Muscle layer of duodenum (tissue), 2 donors: Measurements from ENCODE around the gene CRACR2B.

Experiments
- H3K27ac ChIP-seq: one replicate; pipeline ENCODE4 v1.7.0; 2013; ENCODE audit warnings: mild to moderate bottlenecking, low read length
- H3K27me3 ChIP-seq: one replicate; pipeline ENCODE4 v1.7.0; 2013; ENCODE audit warnings: low read depth, mild to moderate bottlenecking, control low read depth, low read length
- H3K36me3 ChIP-seq, 2 donors: one replicate each; pipeline ENCODE4 v1.7.0; 2013; ENCODE audit warnings: low read length in 2 of 2, control low read depth in 1 of 2, mild to moderate bottlenecking in 1 of 2; ENCODE audit not compliant: insufficient read depth in 2 of 2, control insufficient read depth in 1 of 2
- H3K4me1 ChIP-seq, 2 donors: one replicate each; pipeline ENCODE4 v1.7.0; 2013; ENCODE audit warnings: low read length in 2 of 2, mild to moderate bottlenecking in 2 of 2, control low read depth in 1 of 2, moderate library complexity in 1 of 2; ENCODE audit not compliant: insufficient read depth in 2 of 2, control insufficient read depth in 1 of 2
- H3K4me3 ChIP-seq, 2 donors: one replicate each; pipeline ENCODE4 v1.7.0; 2013; ENCODE audit warnings: low read length in 2 of 2, low read depth in 1 of 2, mild to moderate bottlenecking in 1 of 2
- H3K9me3 ChIP-seq, 2 donors: one replicate each; pipeline ENCODE4 v1.7.0; 2013; ENCODE audit warnings: low read length in 2 of 2, control low read depth in 1 of 2, mild to moderate bottlenecking in 1 of 2; ENCODE audit not compliant: control insufficient read depth in 1 of 2
- donor health status: healthy.

CRACR2B gene

DNA sequence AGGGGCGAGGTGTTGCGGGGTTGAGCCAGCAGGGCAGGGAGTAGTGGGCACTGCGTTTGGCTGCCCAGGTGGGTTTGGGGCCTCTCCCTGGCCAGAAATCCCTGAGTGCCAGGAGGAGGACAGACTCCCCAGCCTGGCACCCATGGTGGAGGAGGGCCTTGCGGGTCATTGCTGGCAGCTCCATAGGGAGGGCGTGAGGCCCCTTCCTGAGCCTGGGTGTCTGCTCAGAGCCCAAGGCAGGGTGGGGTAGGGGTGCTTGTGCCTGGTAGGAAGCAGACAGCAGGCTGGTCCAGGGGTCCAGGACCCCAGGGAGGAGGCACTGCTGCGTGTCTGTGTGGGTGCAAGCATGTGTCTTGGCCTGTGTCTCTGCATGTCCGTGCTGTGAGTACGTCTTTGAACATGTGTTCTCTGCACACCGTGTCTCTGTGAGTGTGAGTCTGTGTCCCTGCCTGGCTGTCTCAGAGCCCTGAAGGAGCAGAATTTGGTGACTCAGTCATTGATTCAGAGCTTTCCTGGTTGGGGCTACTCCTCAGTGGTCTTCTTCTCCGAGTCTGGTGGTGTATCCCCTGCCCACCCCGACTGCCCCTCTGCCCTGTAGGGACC lies 18.9 kb downstream of the CRACR2B start:
- no peaks in the 10 kb centered on the region for H3K36me3 ChIP-seq
- peaks cover 3 to 61% of the 10 kb centered on the region in 2 donors for H3K4me1 ChIP-seq
- no peaks in the 10 kb centered on the region for H3K27me3 ChIP-seq
- no peak overlapping the region for H3K27ac ChIP-seq
- H3K9me3 ChIP-seq: no peaks in the 10 kb centered on the region
- no peak overlapping the region for H3K4me3 ChIP-seq

GRCh38 chr11:847876-848275 lies 20.2 kb downstream of the CRACR2B start:
- Histone ChIP-seq H3K4me3 (no peak overlapping the region), H3K9me3 (no peaks in the 10 kb centered on the region), H3K36me3 (no peaks in the 10 kb centered on the region), H3K4me1 (peaks cover 3 to 61% of the 10 kb centered on the region in 2 donors), H3K27ac (no peak overlapping the region), H3K27me3 (no peaks in the 10 kb centered on the region)

GRCh38 chr11:848380-848931 lies 20.7 kb downstream of the CRACR2B start:
- no peaks in the 10 kb centered on the region for H3K9me3 ChIP-seq
- H3K27me3 ChIP-seq: no peaks in the 10 kb centered on the region
- H3K4me3 ChIP-seq: peak overlapping the region in 1 of 2 donors; percentile 67
- peaks cover 3 to 57% of the 10 kb centered on the region in 2 donors for H3K4me1 ChIP-seq
- no peak overlapping the region for H3K27ac ChIP-seq
- no peaks in the 10 kb centered on the region for H3K36me3 ChIP-seq

DNA sequence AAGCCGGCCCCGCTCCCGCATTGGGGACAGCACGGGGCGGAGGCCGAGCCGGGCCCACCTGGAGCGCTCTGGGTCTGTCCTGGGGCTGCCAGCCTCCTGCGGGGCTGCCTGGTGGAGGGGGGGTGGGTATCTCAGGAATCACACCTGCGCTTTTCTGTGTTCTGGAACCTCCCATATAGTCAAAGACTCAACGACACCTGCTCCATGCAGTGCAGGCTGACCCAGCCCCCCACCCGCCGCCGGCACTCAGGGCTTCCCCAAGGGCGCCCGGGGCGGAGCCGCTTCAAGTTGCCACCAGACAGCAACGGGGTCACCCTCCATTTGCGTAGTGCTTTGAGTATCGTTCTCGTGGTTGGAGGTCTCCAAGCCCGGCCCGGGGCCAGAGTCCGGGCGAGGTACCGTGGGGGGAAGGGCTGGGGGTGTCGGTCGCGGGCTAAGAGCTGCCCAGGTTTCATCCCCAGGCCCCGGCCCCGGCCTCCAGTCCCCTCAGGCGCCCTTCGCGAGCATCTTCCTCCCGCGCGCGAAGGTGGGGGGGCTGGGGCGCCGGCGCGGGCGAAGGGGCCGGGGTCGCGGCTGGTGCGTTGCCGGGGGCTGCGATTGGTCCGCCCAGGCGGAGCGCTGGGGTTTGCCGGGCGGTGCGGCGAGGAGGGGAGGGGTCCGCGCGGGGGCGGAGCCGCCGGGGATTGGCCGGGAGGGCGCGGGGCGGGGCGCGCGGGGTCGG lies 21.5 kb downstream of the CRACR2B start:
- Histone ChIP-seq H3K36me3 (no peaks in the 10 kb centered on the region), H3K27ac (no peak overlapping the region), H3K4me1 (peaks cover 3 to 50% of the 10 kb centered on the region in 2 donors), H3K4me3 (peak overlapping the region in 1 of 2 donors; percentile 67), H3K9me3 (no peaks in the 10 kb centered on the region), H3K27me3 (no peaks in the 10 kb centered on the region)

DNA sequence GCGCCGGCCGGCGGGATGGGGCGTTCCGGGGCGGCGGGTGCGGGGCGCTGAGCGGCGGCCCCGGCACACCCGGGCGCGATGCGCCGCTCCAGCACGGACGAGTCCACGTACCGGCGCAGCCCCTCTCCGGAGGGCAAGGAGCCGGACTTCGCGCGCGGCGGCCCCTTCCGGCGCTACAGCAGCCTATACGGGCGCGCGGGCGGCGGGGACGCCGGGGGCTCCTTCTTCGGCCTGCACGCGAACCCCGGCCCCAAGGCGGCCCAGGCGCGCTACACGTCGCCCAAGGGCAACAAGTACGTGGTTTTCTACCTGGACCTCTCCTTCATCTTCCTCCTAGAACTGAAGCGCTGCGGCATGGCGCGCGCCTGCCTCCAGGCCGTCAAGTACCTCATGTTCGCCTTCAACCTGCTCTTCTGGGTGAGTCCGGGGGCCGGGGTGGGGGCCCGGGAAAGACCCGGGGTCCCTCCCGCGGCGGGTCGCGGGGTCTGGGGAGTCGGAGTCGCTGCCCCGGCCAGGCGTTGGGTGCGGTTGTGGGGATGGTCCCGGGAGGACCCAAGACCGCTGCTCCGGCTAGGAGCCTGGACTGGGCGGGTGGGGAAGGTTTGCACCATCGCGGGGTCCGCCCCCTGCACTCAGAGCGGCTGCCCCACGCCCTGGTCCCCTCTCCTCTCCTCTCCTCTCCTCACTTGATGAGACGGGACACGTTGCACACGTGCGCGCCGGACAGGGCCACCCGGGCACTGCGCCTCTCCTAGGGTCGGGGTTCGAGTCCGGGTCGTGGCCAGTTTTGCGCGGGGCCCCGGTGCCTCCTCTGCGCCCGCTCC lies 22.4 kb downstream of the CRACR2B start:
- Histone ChIP-seq H3K36me3 (no peaks in the 10 kb centered on the region), H3K27me3 (no peaks in the 10 kb centered on the region), H3K4me1 (peaks cover 0 to 41% of the 10 kb centered on the region in 2 donors), H3K27ac (no peak overlapping the region), H3K9me3 (no peaks in the 10 kb centered on the region), H3K4me3 (peak overlapping the region in 1 of 2 donors; percentile 44)

GRCh38 chr11:850775-851763 lies 23.4 kb downstream of the CRACR2B start:
- Histone ChIP-seq H3K4me3 (no peak overlapping the region), H3K9me3 (no peaks in the 10 kb centered on the region), H3K27ac (no peak overlapping the region), H3K4me1 (peaks cover 0 to 32% of the 10 kb centered on the region in 2 donors), H3K36me3 (no peaks in the 10 kb centered on the region), H3K27me3 (no peaks in the 10 kb centered on the region)

- Histone ChIP-seq H3K27me3 (no peaks in the 10 kb centered on the region), H3K27ac (no peak overlapping the region), H3K9me3 (no peaks in the 10 kb centered on the region), H3K4me1 (peaks cover 0 to 32% of the 10 kb centered on the region in 2 donors), H3K4me3 (no peak overlapping the region), H3K36me3 (no peaks in the 10 kb centered on the region)
Observed at GRCh38 chr11:852762-853161, 25.0 kb downstream of the CRACR2B start.

DNA sequence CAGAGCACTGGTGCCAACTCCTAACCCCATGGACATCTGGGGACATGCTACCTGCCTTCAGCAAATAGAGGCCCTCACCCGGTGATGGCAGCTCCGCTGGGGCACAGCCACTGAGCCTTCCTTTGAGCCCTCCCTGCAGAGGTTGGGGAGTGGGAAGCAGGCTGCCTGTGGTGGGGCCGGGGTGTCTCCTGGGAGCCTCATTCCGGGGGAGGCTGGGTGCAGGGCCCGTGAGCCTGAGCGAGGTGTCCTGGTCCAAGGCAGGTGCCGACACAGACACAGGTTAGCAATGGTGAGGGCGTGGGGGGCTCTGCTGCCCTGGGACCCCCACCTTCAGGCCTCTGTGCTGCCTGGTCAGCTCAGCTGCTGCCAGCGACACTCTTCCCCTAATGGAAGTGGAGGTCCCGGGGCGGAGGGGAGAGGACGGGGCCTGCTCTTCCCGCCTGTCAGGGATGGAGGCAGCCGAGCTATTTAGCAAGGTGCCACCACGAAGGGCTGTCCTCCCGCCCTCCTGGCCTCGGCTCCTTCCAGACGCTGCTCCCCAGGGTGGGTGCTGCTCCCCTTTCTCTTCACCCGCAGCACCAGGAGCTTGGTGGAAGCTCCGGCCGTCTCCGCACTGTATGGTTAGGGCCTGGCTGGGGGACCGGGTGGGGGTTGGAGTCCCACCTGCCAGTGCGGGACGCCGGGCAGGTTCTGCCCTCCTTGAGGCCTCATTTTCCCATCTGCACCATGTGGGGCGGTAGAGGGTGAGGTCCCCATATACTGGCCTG lies 26.1 kb downstream of the CRACR2B start:
- Histone ChIP-seq H3K4me3 (no peak overlapping the region), H3K27ac (no peak overlapping the region)

DNA sequence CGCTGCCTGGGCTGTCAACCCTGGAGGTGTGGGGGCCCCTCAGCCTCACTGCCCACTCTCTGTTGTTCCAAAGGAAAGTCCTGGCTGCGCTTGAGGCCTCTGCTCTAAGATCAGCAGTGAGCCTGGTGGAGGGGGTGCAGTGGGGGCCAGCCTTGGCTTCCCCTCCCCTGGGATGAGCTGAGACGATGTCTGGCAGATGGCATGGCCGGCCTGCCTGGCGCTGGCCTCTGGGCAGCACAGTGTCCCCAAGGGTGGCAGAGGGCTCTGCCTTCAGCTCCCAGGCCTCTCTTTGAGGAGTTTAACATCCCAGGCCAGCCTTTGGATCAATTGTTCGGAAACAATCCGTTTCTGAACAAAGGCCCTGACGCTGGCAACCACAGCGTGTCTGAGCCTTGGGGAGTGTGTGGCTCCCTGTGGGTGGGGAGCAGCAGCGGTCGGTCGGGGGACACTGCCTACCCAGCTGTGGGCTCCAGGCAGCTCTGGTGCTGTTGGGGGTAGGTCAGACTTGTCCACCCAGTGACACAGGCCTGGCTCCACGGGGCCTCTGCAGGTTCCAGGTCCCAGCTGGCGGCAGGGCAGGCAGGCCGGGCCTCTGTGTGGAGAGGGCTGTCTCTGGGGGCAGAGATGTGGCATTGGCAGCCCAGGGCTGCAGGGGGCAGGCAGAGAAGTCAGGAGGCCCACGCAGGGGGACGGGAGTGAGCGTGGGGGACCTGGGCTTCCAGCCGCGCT lies 27.0 kb downstream of the CRACR2B start:
- H3K27me3 ChIP-seq: no peaks in the 10 kb centered on the region
- no peaks in the 10 kb centered on the region for H3K9me3 ChIP-seq
- H3K4me3 ChIP-seq: no peak overlapping the region
- no peaks in the 10 kb centered on the region for H3K36me3 ChIP-seq
- peaks cover 0 to 31% of the 10 kb centered on the region in 2 donors for H3K4me1 ChIP-seq
- H3K27ac ChIP-seq: no peak overlapping the region

More for the DNA sequence above, 26.1 kb downstream of the CRACR2B start:
- H3K9me3 ChIP-seq: no peaks in the 10 kb centered on the region
- H3K36me3 ChIP-seq: no peaks in the 10 kb centered on the region
- peaks cover 0 to 27% of the 10 kb centered on the region in 2 donors for H3K4me1 ChIP-seq
- no peaks in the 10 kb centered on the region for H3K27me3 ChIP-seq
